Stimulated activated CD4-positive, alpha-beta T cell treated with anti-CD3 and anti-CD28 coated beads, Interleukin-15, amount 100 ng/mL, for 1 hour (primary cell): Measurements from ENCODE around the gene GDPD5.
"Not testable (repeated sequence)": the region's sequence is repeated elsewhere in the genome, so short reads cannot be mapped to it uniquely, and the experiment has no call there.

Source experiments
- DNase-seq, 2 donors: peaks; one replicate each; pipeline ENCODE4 v3.0.0-alpha.2; 2020; ENCODE audit warnings: low read depth in 1 of 2, low spot score in 1 of 2

Gene GDPD5

GRCh38 chr11:75430714-75431532, 94.8 kb downstream of the GDPD5 start:
- no peak for DNase-seq

DNA sequence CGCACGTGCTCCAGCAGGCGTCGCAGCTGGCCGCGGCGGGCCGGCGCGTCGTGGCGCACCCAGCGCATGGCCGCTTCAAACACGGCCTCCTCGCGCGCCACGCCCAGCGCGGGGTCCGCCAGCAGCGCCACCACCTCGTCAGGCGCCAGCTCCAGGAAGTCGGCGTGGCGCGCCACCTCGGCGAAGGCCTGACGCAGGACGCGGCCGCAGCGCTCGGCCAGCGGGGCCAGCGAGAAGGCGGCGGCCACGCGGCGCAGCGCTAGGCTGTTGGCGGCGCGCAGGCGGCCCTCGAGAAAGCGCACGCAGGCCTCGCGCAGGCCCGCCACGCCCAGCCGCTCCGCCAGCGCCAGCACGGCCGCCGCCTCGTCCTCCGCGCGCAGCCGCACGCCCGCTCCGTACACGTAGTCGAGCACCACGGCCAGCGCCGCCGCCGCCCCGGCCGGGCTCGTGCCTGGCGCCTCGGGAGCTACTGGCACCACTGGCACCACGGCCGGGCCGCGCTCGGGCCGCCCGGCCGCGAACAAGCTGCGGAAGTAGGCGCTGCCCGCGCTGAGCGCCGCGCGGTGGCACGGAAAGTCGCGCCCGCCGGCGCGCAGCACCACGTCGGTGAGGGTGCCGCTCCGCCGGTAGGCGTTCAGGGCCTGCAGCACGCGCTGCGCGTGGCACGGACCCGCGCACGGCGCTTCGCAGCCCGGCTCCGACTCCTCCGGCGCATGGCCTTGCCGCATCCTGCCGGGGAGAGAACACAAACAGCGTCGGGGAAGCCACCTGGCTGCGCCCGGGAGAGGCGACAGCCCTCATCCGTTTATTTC, 95.6 kb downstream of the GDPD5 start:
- peak; percentile 34 to 48 for DNase-seq

- no peak for DNase-seq
These were observed 96.2 kb downstream of the GDPD5 start for GRCh38 chr11:75429641-75429901.

DNA sequence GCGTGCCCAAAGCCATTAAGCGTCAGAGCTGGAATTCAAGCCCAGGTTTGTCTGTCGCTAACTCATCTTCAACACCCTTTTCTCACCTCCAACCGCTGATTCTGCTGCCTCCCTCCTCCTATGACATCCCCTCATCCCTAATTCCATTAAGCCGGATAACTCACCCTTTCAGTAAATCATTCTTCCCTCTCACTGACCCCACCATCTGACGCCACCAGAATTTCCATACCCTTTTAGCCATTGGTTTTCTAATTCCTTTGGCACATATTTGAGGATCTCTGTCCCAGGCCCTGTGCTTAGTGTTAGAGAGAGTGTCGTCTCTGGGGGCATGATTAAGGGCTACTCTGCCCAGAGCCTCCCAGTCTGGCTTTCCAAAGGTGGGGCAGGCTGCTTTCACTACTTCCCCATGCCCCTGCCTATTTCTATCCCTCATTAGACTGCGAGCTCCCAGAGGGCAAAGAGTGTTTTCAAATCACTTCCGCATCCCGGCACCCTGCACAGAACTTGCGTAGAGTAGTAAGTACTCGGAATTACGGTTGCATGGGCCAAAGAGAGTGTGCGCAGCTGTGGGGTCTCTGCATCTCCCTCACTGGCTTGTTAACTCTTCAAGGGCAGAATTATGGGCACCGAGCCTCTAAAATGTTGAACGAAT, 96.6 kb downstream of the GDPD5 start:
- DNase-seq: no peak

DNA sequence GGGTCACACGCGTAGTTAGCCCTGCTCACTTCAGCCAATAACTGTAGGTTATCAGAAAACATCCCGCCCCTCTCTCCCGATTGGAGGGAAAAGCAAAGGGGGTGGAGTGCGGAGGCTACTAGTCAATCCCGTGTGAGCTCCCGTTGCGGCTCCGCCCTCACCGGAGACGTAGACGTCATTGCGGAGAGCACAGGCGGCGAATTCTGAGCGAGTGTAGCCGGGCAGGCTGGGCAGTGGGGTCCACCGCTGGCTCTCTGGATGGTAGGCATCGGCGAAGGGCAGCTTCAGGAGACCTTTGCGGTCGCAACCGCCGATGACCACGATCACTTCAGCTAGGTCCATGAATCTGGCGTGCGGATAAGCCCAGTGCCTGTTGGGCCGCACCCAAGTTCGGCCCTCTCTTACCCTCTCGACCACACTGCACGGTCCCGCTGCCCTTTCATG, 97.4 kb downstream of the GDPD5 start:
- peak; percentile 20 to 46 for DNase-seq

- no peak for DNase-seq
These were observed 98.6 kb downstream of the GDPD5 start for GRCh38 chr11:75427181-75427580.

- DNase-seq: no peak
These were observed 99.0 kb downstream of the GDPD5 start for GRCh38 chr11:75426720-75427086.

DNA sequence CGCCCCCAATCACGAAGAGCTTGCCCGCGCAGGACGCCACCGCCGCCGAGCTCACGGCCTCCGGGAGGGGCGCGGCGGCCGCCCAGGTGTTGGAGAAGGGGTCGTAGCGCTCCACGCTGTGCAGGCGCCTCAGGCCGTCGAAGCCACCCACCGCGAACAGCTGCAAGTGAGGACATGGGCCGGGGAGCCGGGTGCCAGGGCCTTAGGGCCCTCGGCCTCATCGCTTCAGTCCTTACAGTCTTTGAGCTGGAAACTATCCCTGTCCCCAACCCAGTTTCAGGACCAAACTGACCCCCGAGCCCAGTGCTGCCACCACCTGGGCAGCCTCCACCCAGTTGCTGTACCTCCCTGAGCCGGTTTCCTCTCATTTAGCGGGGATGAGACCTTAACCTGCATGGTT, 100.3 kb downstream of the GDPD5 start:
- DNase-seq: no peak

DNA sequence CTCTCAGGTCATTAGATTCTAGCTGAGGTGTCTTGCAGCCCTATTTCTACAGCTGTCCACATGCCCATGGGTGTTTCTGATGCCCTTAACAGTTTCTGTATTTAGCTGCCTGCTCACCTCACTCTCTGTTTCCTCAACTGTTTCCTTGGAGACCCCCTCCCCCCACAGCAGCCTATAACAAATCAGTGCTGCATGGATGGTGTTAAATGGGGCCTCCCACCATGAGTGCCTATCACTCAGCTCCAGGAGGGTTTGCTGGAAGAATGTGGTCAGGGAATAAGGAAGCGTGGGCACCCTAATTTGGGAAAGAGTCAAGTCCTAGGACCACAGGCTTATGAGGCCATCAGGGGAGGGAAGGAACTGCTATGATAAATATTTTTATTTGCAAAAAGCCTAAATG, 101.3 kb downstream of the GDPD5 start:
- DNase-seq: no peak

DNA sequence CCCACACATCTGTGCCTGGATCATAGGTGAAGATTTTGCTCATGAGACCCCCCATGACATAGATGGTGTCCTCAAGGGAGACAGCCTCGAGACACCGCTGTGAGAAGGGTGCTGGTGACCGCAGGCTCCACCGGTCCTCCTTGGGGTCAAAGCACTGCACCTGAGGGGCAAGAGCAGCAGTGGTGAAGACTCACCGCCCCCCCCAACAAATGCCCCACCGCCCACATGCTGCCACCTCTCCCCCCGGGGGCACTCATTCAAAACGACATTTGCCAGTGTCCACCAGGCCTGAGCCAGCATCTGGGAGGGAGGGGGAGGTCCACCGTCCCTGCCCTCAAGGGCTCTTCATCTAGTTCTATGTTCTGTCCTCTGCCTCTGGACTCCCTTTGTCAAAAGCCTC, 102.0 kb downstream of the GDPD5 start:
- no peak for DNase-seq

DNA sequence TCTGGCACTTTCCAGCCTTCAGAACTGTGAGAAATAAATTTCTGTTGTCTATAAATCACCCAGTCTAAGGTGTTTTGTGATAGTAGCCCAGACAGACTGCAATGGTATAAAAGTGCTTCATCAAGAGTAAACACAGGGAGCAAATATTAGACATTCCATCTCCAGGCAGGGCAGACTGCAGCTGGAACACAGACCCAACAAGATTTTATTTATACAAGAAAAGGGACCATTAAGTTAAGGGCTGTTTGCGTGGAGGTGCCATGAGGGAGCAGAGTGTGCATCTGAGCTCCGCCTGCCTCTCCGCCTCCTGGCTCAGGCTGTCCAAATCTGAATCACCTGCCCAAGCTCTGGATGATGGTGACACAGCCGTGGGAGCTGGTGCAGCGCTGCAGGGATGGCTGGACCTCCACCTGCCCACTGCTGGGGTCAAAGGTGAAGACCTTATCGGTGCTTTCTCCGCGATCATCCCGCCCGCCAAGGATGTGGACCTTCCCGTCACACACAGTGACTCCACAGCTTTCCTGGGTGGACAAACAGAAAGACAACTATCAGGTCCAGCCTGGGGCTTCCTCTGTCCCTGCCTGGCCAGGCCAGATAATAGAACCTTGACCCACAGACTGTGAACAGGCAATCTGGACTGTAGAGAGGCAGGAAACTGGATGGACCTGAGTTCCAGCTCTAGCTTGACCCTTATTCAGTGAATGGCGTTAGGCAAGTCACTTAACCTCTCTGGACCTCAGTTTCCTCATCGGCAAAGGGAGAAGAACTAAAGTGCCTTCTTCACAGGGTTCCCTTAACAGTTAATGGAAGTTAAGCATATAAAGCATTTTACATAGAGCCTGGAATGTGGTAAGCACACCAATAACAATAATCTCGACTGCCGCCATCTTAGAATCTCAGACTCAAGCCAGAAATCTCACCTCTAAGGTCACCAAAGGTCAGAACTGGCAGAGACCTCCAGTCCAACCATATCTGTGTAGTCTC, 103.2 kb downstream of the GDPD5 start:
- DNase-seq: no peak

DNA sequence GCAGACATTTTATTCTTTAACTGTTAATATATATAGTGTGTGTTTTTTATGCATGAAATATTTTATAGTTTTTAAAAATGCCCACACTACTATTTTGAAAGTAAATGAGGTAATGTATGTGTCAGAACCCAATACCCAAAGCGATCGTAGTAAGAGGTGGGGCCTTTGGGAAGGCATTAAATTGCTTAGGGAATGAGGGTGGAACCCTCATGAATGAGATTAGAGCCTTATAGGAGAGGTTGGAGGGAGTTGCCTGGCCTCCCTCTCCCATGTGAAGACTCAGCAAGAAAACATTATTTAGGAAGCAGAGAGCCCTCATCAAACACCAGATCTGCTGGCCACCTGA, 103.9 kb downstream of the GDPD5 start:
- DNase-seq: no peak

GRCh38 chr11:75421035-75421602, 104.6 kb downstream of the GDPD5 start:
- no peak for DNase-seq

GRCh38 chr11:75420224-75421034, 105.3 kb downstream of the GDPD5 start:
- no peak for DNase-seq

DNA sequence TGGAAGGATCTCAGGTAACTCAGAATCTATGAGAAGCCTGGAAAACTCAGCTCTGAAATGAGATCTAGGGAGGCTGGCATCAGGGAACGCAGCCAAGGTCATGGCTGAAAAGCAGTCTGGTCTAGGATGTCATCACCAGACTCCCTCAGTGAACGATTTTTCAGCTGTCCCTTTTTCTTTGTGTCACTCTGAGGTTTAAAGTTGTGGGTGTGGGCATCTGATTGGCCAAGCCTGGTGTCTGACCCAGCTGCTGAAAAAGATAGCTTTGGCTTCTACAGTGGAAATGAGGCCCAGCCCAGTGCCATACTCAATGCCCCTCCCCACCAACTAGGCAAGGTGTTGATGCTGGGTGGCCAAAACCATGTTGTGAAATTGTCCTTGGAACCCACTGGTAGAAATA, 111.9 kb downstream of the GDPD5 start:
- DNase-seq: no peak

DNA sequence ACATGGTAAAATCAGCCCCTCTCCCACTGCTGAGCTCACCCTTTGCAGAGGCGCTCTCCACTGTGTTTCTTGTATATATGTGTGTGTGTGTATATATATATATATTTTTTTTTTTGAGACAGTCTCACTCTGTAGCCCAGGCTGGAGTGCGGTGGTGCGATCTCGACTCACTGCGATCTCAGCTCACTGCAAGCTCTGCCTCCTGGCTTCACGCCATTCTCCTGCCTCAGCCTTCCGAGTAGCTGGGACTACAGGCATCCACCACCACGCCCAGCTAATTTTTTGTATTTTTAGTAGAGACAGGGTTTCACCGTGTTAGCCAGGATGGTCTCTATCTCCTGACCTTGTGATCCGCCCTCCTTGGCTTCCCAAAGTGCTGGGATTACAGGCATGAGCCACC, 112.6 kb downstream of the GDPD5 start:
- not testable (repeated sequence) for DNase-seq

GRCh38 chr11:75409971-75410370, 115.8 kb downstream of the GDPD5 start:
- DNase-seq: not testable (repeated sequence)

DNA sequence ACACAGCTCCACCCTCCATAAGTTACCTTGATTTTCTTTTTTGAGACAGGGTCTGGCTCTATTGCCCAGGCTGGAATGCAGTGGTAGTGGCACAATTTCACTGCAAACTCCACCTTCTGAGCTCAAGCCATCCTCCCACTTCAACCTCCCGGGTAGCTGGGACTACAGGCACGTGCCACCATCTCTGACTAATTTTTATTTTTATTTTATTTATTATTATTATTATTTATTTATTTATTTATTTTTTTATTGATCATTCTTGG, 116.9 kb downstream of the GDPD5 start:
- no peak for DNase-seq

- DNase-seq: no peak
These were observed 119.4 kb downstream of the GDPD5 start for GRCh38 chr11:75406338-75406777.

DNA sequence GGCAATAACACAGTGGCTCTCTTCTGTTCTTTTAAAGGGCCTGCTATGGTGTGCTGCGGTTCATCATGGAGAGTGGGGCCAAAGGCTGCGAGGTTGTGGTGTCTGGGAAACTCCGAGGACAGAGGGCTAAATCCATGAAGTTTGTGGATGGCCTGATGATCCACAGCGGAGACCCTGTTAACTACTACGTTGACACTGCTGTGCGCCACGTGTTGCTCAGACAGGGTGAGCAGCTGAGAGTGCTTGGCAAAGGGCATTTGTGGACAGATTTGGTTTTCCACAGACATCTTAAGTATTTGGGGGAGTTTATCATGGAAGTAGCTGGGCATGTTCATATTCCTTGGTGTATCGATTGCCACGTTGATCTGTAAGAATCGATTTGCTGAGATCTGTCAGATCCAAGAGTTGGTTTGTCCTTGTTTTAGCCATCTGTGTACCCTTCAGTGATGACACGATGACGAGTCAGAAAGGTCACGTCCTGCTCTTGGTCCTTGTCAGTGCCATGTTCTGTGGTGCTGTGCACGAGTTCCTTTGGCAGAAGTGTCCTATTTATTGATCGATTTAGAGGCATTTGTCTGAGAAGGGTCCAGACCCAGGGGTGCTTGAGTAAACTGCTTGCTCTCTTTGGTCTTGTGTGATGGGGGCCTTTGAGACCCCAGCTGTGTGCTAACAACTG, 121.6 kb downstream of the GDPD5 start:
- no peak for DNase-seq
